GM12878 (cell line): ENCODE data around the gene SPC24. TPM values are rescaled to one million over a fixed set of nuclear protein-coding genes. Genes with fewer than 3 reads are reported as not detected.

ENCODE experiments used
- ATAC-seq: fragments of 200-7000 bp; cut with Tn5 transposase; 3 replicates; pipeline ENCODE4 v1.9.1; 2020; ENCODE audit warnings: mild to moderate bottlenecking, moderate library complexity
- BruUV-seq: library from RNA; stranded (reverse); fragments of 400-500 nt; replicated peaks from 2 replicates; lab custom pipeline; 2021; lab: Mats Ljungman, UMichigan
- CTCF ChIA-PET: fragments of 300-600 bp; sonication (Branson Sonifier 250); formaldehyde crosslinking; extraction: SDS; loops from one replicate; lab custom pipeline; 2021; ENCODE audit warnings: inconsistent platforms; lab: Yijun Ruan, JAX
- POLR2A ChIA-PET: fragments of 350-600 bp; formaldehyde crosslinking; extraction: SDS; loops from one replicate; lab custom pipeline; 2021; ENCODE audit warnings: inconsistent platforms; lab: Charles Lee
- RAD21 ChIA-PET: fragments of 300-600 bp; sonication (Branson Sonifier 250); formaldehyde crosslinking; loops from one replicate; lab custom pipeline; 2023; ENCODE audit warnings: antibody characterized with exemption; ENCODE audit not compliant: unreplicated experiment; lab: Charles Lee
- SMC1A ChIA-PET: fragments of 300-600 bp; sonication (Branson Sonifier 250); formaldehyde crosslinking; loops from one replicate; lab custom pipeline; 2023; ENCODE audit not compliant: unreplicated experiment, uncharacterized antibody; lab: Charles Lee
- DNase-seq: peaks from one replicate; pipeline ENCODE4 v3.0.0-alpha.2; 2011; ENCODE audit warnings: low read depth, low spot score
- FAIRE-seq: peaks from 3 replicates; lab custom pipeline; 2011; peaks lifted over from hg19 to GRCh38; lab: Jason Lieb, UNC
- H2AFZ ChIP-seq: 2 replicates; pipeline ENCODE4 v1.6.0; 2011; ENCODE audit warnings: low read depth, low read length, control low read depth; ENCODE audit not compliant: control insufficient read depth
- H3K27ac ChIP-seq: 2 replicates; pipeline ENCODE4 v1.5.1; 2011; ENCODE audit warnings: control low read depth; ENCODE audit not compliant: control insufficient read depth, insufficient read depth
- H3K27me3 ChIP-seq, 2 experiments: replicated peaks in 1 of 2; 2 replicates each; pipeline versions ENCODE4 v1.6.0 to v1.6.1; 2011; ENCODE audit warnings: low read length in 1 of 2; ENCODE audit not compliant: control insufficient read depth in 2 of 2, insufficient read depth in 2 of 2
- H3K36me3 ChIP-seq, 2 experiments: 2 replicates each; pipeline ENCODE4 v1.5.1; 2011; ENCODE audit warnings: low read length in 1 of 2; ENCODE audit not compliant: control insufficient read depth in 2 of 2, insufficient read depth in 2 of 2
- H3K4me1 ChIP-seq: 2 replicates; pipeline ENCODE4 v1.6.1; 2011; ENCODE audit warnings: mild to moderate bottlenecking, low read length, moderate library complexity, mixed read lengths; ENCODE audit not compliant: control insufficient read depth, insufficient read depth
- H3K4me2 ChIP-seq: 2 replicates; pipeline ENCODE4 v1.6.0; 2011; ENCODE audit warnings: control low read depth; ENCODE audit not compliant: control insufficient read depth, insufficient read depth
- H3K4me3 ChIP-seq: fragments of 200-600 bp; sonication (generic); 2 replicates; pipeline ENCODE4 v1.5.1; 2016
- H3K79me2 ChIP-seq: 2 replicates; pipeline ENCODE4 v1.6.0; 2011; ENCODE audit warnings: low read length; ENCODE audit not compliant: control insufficient read depth, insufficient read depth
- H3K9ac ChIP-seq: 2 replicates; pipeline ENCODE4 v1.8.0; 2011; ENCODE audit warnings: low read length, control low read depth, mixed read lengths; ENCODE audit not compliant: control insufficient read depth, insufficient read depth
- H3K9me3 ChIP-seq: replicated peaks from 3 replicates; pipeline ENCODE4 v1.5.1; 2011; ENCODE audit warnings: mild to moderate bottlenecking, low read length; ENCODE audit not compliant: control insufficient read depth, insufficient read depth
- H4K20me1 ChIP-seq: 2 replicates; pipeline ENCODE4 v1.6.0; 2011; ENCODE audit not compliant: control insufficient read depth, insufficient read depth
- BCLAF1 ChIP-seq: fragments of 450-650 bp; IDR thresholded peaks from 2 replicates; pipeline ENCODE4 v1.6.1; 2017; ENCODE audit warnings: antibody characterized with exemption, mild to moderate bottlenecking, moderate library complexity
- EED ChIP-seq: sonication (generic); IDR thresholded peaks from 2 replicates; pipeline ENCODE4 v1.6.1; 2016; ENCODE audit warnings: antibody characterized with exemption, low read depth
- EP300 ChIP-seq, 2 experiments: fragments of 150-350 bp in 1 of 2; IDR thresholded peaks; 2 replicates each; pipeline ENCODE4 v1.6.1; 2011 to 2012; ENCODE audit warnings: low read depth in 2 of 2, low read length in 2 of 2, borderline replicate concordance in 1 of 2, improper control_type of control experiment in 1 of 2, inconsistent platforms in 1 of 2; ENCODE audit not compliant: control insufficient read depth in 1 of 2
- FOS ChIP-seq: IDR thresholded peaks from 3 replicates; pipeline ENCODE4 v1.6.1; 2011; ENCODE audit warnings: borderline replicate concordance; ENCODE audit not compliant: insufficient read length; ENCODE audit errors: extremely low read depth
- FOXK2 ChIP-seq: fragments of 450-650 bp; IDR thresholded peaks from 2 replicates; pipeline ENCODE4 v1.6.1; 2017; ENCODE audit warnings: mild to moderate bottlenecking, moderate library complexity
- HDAC6 ChIP-seq: fragments of 200-600 bp; sonication (generic); IDR thresholded peaks from one replicate; pipeline ENCODE4 v1.8.0; 2017; ENCODE audit warnings: antibody characterized with exemption; ENCODE audit not compliant: unreplicated experiment
- IRF4 ChIP-seq: IDR thresholded peaks from 2 replicates; pipeline ENCODE4 v1.6.1; 2011; ENCODE audit warnings: low read depth, low read length
- KAT2A ChIP-seq: conservative IDR thresholded peaks from 2 replicates; pipeline ENCODE4 v1.6.1; 2011; ENCODE audit warnings: low read depth, low read length; ENCODE audit not compliant: control insufficient read depth
- MTA2 ChIP-seq: fragments of 450-650 bp; IDR thresholded peaks from 2 replicates; pipeline ENCODE4 v1.6.1; 2016; ENCODE audit warnings: low read depth, mild to moderate bottlenecking, moderate library complexity
- MTA3 ChIP-seq: IDR thresholded peaks from 2 replicates; pipeline ENCODE4 v1.6.1; 2012; ENCODE audit warnings: low read length, inconsistent platforms, borderline replicate concordance
- NFYB ChIP-seq: IDR thresholded peaks from 2 replicates; pipeline ENCODE4 v1.6.1; 2011; ENCODE audit warnings: low read depth, mild to moderate bottlenecking, low read length, improper control_type of control experiment, moderate library complexity; ENCODE audit not compliant: insufficient read depth
- NR2F1 ChIP-seq: fragments of 450-650 bp; conservative IDR thresholded peaks from 2 replicates; pipeline ENCODE4 v1.6.1; 2017; ENCODE audit warnings: mild to moderate bottlenecking
- SMAD5 ChIP-seq: IDR thresholded peaks from 2 replicates; pipeline ENCODE4 v1.6.1; 2016; ENCODE audit warnings: antibody characterized with exemption, low read depth
- SREBF1 ChIP-seq: IDR thresholded peaks from 2 replicates; pipeline ENCODE4 v1.6.1; 2012; ENCODE audit warnings: mild to moderate bottlenecking, low read length
- ZNF592 ChIP-seq: fragments of 450-650 bp; IDR thresholded peaks from 2 replicates; pipeline ENCODE4 v1.6.1; 2017; ENCODE audit warnings: mild to moderate bottlenecking, moderate library complexity
- WGBS: methylation state at CpG from one replicate; pipeline ENCODE4 v1.1.6; 2016; ENCODE audit warnings: low lambda C conversion rate; ENCODE audit not compliant: insufficient replicate concordance, insufficient coverage; ENCODE audit errors: missing lambda C conversion rate; 5-methylcytosine and 5-hydroxymethylcytosine counted together
- in situ Hi-C: fragments of 300-500 bp; cut with MboI; formaldehyde crosslinking; loops from 9 replicates; pipeline ENCODE4 v1.14.3; 2018; ENCODE audit warnings: mixed read lengths
- intact Hi-C: fragments of 100-400 bp; cut with micrococcal nuclease; formaldehyde crosslinking; loops from one replicate; pipeline ENCODE4 v1.14.2; 2022; ENCODE audit not compliant: unreplicated experiment
- polyA plus RNA-seq, 11 experiments: library from polyadenylated mRNA; depleted of rRNA in 4 of 11; unstranded in 6 of 11; stranded (reverse) in 5 of 11; fragments of >200 nt; fragmentation: Nextera tagmentation in 4 of 11; fragmentation: Illumina TruSeq in 1 of 11; extraction: Ambion mirVana in 4 of 11; extraction: Trizol in 1 of 11; gene quantifications; 1 replicate in 1 of 11; 2 replicates in 10 of 11; pipeline versions ENCODE4 v1.2.1 to v1.2.3, GENCODE V29; 2011 to 2016; ENCODE audit warnings: inconsistent platforms in 2 of 11, missing spikeins in 2 of 11, low read depth in 1 of 11
- total RNA-seq, 4 experiments: library from RNA; depleted of rRNA in 3 of 4; stranded (reverse); fragments of >200 nt in 3 of 4; fragmentation: Illumina TruSeq in 1 of 4; extraction: Trizol in 1 of 4; gene quantifications; 2 replicates each; pipeline versions ENCODE4 v1.2.1 to v1.2.3, GENCODE V29; 2013 to 2021
- TF ChIP-seq, protein P1 (sequence below): fragments of 450-650 bp; IDR thresholded peaks from 2 replicates; pipeline ENCODE4 v1.6.1; 2017; ENCODE audit warnings: low read depth, mild to moderate bottlenecking, moderate library complexity

SPC24 gene
- total and polyA plus RNA-seq, 10 of the 15 experiments (the other 5 are each of a cell fraction or from before 2014, with no cell fraction given) = 9.4 to 72.6 (median 40.7) TPM

- TF ChIP-seq NFYB = no peak
- no peak for TF ChIP-seq MTA2
- TF ChIP-seq HDAC6 = no peak
- TF ChIP-seq, protein P1, sequence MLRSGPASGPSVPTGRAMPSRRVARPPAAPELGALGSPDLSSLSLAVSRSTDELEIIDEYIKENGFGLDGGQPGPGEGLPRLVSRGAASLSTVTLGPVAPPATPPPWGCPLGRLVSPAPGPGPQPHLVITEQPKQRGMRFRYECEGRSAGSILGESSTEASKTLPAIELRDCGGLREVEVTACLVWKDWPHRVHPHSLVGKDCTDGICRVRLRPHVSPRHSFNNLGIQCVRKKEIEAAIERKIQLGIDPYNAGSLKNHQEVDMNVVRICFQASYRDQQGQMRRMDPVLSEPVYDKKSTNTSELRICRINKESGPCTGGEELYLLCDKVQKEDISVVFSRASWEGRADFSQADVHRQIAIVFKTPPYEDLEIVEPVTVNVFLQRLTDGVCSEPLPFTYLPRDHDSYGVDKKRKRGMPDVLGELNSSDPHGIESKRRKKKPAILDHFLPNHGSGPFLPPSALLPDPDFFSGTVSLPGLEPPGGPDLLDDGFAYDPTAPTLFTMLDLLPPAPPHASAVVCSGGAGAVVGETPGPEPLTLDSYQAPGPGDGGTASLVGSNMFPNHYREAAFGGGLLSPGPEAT = no peak
- TF ChIP-seq BCLAF1 = no peak
These were observed 56.7 kb downstream of the SPC24 start (continued) for GRCh38 chr19:11098861-11099260.

DNA sequence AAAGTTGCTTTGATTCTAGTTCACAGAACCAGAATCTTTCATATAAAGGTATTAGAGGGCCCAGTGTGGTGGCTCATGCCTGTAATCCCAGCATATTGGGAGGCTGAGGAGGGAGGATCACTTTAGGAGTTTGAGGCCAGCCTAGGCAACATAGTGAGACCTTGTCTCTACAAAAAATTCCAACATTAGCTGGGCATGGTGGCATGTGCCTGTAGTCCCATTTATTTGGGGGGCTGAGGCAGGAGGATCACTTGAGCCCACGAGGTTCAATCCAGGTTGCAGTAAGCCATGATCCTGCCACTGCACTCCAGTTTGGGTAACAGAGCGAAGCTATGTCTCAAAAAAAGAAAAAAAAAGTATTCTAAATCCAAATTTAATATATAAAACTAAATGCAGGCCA is 57.3 kb downstream of the SPC24 start:
- FAIRE-seq (no peak), ATAC-seq (no peak), DNase-seq (no peak)
- Histone ChIP-seq H3K4me1 (peaks cover 27% of the 10 kb centered on the region), H3K4me3 (no peak overlapping the region), H3K9ac (no peak overlapping the region), H3K9me3 (no peaks in the 10 kb centered on the region), H4K20me1 (no peaks in the 10 kb centered on the region; the same call in none of the 2 replicates), H3K36me3 (peaks cover 12 to 36% of the 10 kb centered on the region in 2 experiments), H3K79me2 (peaks cover 55% of the 10 kb centered on the region), H3K4me2 (no peak overlapping the region), H3K27ac (no peak overlapping the region), H2AFZ (no peak overlapping the region), H3K27me3 (no peaks in the 10 kb centered on the region)
- CTCF ChIA-PET = no interaction called here
- BruUV-seq = no TSS peak
- in situ Hi-C loops = no loop called here
- 97% methylated on average over 2 of the region's 2 CpGs for WGBS
- RAD21 ChIA-PET = no interaction called here
- SMC1A ChIA-PET = no interaction called here
- intact Hi-C loops = loop anchor here (10.0 kb wide), 2 partner anchors 384 to 1686 kb away; partner anchors contain the start of gene DNM2
- POLR2A ChIA-PET = no interaction called here
- TF ChIP-seq EED (no peak), EP300 (IDR thresholded peaks at IDR 0.05; ENCODE audit: borderline replicate concordance in 1 of 2, control insufficient read depth in 1 of 2, low read depth in 2 of 2, low read length in 2 of 2) (no peak), NR2F1 (no peak), ZNF592 (no peak), FOXK2 (no peak), KAT2A (no peak), IRF4 (no peak), MTA3 (no peak), SREBF1 (no peak), SMAD5 (no peak), FOS (no peak)
